ENCODE measurements around the gene ZNF211.

ZNF211 gene

GRCh38 chr19:57656346-57656745, 23.4 kb downstream of the ZNF211 start:
- no peak for DNase-seq

GRCh38 chr19:57664269-57665127, 31.5 kb downstream of the ZNF211 start:
- DNase-seq: peak; percentile 61

- no peak for DNase-seq
Measured at GRCh38 chr19:57665261-57665806, 32.4 kb downstream of the ZNF211 start.

- DNase-seq: no peak
Measured at GRCh38 chr19:57667228-57667627, 34.3 kb downstream of the ZNF211 start.

DNA sequence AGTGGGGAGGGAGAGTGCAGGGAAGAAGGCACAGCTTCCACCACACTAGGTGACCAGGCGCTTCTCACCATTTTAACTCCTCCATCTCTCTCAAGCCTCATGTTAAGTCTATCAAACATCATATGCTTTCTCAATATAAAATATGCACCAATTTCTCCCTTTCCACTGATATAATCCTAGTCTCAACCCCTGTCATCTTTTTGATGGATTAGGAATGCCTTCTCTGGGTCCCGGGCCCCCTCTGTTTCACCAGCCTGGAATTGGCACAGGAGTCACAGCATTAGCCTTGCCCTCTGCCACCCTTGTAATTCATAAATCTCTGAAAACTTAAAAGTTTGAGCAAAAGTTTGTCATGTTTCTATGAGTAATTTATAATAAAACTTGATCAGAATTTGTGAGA, 35.7 kb downstream of the ZNF211 start, which contains the start of gene ZSCAN4:
Gene ZSCAN4 (plus strand): TSS at position 301 of the 400 bp plus-strand sequence. CDS start 7,211 bp downstream, outside the sequence.
- DNase-seq: no peak

GRCh38 chr19:57671124-57671895, 38.3 kb downstream of the ZNF211 start:
- no peak for DNase-seq

DNA sequence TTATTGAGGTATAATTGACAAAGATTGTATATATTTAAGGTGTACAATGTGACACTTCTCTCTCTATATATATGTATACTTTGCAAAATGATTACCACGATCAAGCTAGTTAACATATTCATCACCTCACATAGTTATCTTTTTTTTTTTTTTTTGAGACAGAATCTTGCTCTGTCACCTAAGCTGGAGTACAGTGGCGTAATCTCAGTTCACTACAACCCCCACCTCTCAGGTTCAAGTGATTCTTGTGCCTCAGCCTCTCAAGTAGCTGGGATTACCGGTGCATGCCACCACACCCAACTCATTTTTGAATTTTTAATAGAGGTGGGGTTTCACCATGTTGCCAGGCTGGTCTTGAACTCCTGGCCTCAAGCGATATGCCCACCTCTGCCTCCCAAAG, 39.5 kb downstream of the ZNF211 start:
- no peak for DNase-seq

- DNase-seq: no peak
Measured at GRCh38 chr19:57675881-57676280, 42.9 kb downstream of the ZNF211 start.

DNA sequence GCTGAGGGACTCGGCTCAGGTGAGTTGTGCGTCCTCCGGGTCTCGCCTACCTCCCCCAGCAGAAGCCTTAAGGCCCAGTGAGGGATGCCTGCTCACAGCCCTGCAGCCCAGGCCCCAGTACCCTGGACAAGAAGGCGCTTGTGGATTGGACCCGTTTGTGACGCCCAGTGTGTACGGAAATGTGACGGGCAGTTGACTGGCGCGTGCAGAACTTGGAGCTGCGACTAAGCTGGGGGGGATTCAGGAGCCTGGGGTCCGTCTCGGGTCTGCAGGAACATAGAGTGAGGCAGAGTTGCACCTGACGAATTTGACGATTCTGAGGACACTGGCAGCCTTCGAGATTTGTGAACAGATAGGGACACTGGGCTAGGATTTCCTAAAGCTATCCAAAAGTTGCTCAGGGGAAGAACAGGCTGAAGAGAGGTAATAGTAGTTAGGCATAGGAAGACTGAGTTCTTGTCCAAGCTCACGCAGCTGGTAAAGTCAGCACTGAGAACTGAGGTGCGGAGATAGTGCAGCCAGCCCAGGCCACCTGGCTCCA, 49.3 kb downstream of the ZNF211 start:
- DNase-seq: no peak

DNA sequence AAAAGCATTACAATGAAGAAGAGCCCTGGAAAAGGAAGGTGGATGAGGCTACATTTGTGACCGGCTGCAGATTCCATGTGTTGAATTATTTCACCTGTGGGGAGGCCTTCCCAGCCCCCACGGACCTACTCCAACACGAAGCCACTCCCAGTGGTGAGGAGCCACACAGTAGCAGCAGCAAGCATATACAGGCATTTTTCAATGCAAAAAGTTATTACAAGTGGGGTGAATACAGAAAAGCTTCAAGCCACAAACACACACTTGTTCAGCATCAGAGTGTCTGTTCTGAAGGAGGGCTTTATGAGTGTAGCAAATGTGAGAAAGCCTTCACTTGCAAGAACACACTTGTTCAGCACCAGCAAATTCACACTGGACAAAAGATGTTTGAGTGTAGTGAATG, 53.8 kb downstream of the ZNF211 start:
- DNase-seq: no peak

GRCh38 chr19:57687363-57688010, 54.5 kb downstream of the ZNF211 start:
- DNase-seq: no peak

DNA sequence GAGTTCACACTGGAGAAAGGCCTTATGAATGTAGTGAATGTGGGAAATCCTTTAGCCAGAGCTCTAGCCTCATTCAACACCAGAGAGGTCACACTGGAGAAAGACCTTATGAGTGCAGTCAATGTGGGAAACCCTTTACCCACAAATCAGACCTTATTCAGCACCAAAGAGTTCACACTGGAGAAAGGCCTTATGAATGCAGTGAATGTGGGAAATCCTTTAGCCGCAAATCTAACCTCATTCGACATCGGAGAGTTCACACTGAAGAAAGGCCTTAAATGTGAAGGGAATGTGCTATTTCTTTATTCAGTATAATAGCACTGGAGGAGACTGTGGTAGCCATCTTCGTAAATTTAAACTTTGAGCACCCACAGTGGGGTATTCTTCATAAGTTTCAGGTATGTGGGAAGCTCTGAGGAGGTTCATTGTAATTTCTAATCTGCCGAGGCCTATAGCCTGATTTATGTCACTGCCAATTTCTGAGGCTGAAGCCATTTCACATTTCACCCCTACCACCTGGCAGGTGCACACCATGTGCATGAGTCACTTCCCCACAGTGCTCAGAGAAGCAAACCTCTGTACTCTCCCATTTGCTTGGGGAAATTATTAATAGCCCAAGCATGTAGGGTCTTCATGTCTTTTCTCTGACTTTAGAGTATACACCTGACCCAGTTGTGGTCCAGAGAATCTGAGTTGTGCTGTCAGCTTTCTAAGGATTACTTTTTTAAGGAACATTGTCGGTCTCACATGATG, 55.2 kb downstream of the ZNF211 start:
- no peak for DNase-seq

GRCh38 chr19:57689750-57690149, 56.8 kb downstream of the ZNF211 start:
- no peak for DNase-seq

All from EL (cell line).